Measurements from ENCODE around the gene PNPLA2.

Gene PNPLA2

DNA sequence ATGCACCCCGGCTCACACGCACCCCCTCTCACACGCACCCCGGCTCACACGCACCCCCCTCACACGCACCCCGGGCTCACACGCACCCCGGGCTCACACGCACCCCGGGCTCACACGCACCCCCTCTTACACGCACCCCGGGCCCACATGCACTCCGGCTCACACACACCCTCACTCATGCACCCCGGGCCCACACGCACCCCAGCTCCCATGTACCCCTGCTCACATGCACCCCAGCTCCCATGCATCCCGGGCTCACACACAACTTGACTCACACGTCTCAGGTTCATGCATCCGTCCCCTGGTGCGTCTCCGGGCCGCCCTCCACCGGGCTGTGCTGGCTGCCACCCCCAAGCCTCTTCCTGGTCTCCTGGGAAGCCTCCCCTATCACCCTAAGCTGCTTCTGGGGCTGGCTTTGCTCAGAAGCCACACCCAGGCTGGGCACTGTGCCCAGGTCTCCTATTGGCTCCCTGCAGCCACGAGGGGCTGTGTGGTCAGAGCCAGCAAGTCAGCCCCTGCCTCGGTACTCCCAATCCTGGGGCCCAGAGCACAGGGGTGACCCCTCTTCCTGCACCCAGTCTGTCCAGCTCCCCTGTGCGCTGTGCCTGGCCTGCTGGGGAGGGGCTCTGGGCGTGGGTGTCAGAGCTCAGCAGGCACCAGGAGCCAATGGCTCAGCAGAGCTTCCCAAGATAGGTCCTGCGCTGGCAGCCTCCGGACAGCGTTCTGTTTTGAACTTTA is 40.8 kb downstream of the PNPLA2 start:
- TF ChIP-seq CTCF (IDR thresholded peaks at IDR 0.05; ENCODE audit: extremely low read depth, missing control alignments): no peak
- no peak for DNase-seq (ENCODE audit: low spot score)

- DNase-seq (ENCODE audit: low spot score): no peak
These were observed 41.8 kb downstream of the PNPLA2 start for GRCh38 chr11:860234-861104.

DNA sequence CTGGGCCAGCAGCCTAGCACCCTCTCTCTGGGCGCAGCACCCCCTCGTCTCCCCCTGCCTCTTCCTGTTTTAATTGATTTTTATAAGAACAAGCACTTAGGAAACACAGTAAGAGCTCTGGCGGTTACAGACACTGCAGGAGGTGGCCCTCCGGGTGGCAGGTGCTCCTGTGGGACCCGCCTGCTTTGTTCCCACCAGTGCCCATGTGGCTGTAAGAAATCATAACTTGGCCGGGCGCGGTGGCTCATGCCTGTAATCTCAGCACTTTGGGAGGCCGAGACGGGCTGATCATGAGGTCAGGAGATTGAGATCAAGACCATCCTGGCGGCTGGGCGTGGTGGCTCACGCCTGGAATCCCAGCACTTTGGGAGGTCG is 42.4 kb downstream of the PNPLA2 start:
- no peak for DNase-seq (ENCODE audit: low spot score)
- no peak for TF ChIP-seq CTCF (IDR thresholded peaks at IDR 0.05; ENCODE audit: extremely low read depth, missing control alignments)

More at GRCh38 chr11:860234-861104, 41.8 kb downstream of the PNPLA2 start:
- TF ChIP-seq CTCF (IDR thresholded peaks at IDR 0.05; ENCODE audit: extremely low read depth, missing control alignments): no peak

GRCh38 chr11:862081-862661 is 43.5 kb downstream of the PNPLA2 start:
- TF ChIP-seq CTCF (IDR thresholded peaks at IDR 0.05; ENCODE audit: extremely low read depth, missing control alignments): no peak
- DNase-seq (ENCODE audit: low spot score): no peak

DNA sequence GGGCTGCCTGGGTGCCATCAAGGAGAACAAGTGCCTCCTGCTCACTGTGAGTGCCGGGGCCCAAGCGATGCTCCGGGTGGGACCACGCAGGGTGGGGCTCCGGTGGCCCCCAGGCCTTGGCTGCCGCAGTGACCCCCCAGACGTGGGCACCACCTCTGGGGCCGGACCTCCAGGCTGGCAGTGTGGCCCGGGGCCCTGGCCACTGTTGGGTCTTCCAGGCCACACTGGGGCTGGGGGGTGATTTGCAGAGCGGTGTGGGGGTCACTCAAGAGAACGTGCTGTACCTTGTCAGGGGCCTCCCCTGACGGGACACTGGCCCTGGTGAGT is 43.9 kb downstream of the PNPLA2 start:
- TF ChIP-seq CTCF (IDR thresholded peaks at IDR 0.05; ENCODE audit: extremely low read depth, missing control alignments): no peak
- no peak for DNase-seq (ENCODE audit: low spot score)

- TF ChIP-seq CTCF (IDR thresholded peaks at IDR 0.05; ENCODE audit: extremely low read depth, missing control alignments): no peak
- no peak for DNase-seq (ENCODE audit: low spot score)
These were observed 44.6 kb downstream of the PNPLA2 start for GRCh38 chr11:863023-863909.
